ENCODE data around the gene CGGBP1.

DNA sequence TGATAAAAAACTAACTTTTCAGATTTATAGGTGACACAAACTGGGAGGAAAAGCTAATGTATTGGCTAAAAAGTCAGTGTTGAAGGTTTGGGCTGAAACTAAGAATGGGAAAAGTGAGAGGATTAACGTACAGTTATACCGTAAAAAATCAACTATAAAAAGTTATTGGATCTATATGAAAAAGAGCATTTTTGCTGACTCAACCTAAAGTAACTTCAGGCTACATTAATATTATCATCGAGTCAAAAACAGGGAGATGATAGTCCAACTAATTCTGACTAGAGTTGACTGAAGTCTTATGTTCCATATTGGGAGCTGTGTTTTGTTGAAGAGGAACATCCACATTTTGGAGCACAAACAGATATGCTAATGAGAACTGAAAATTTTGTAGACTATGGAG lies 20.1 kb upstream of the CGGBP1 start:
- TF ChIP-seq, protein P1, sequence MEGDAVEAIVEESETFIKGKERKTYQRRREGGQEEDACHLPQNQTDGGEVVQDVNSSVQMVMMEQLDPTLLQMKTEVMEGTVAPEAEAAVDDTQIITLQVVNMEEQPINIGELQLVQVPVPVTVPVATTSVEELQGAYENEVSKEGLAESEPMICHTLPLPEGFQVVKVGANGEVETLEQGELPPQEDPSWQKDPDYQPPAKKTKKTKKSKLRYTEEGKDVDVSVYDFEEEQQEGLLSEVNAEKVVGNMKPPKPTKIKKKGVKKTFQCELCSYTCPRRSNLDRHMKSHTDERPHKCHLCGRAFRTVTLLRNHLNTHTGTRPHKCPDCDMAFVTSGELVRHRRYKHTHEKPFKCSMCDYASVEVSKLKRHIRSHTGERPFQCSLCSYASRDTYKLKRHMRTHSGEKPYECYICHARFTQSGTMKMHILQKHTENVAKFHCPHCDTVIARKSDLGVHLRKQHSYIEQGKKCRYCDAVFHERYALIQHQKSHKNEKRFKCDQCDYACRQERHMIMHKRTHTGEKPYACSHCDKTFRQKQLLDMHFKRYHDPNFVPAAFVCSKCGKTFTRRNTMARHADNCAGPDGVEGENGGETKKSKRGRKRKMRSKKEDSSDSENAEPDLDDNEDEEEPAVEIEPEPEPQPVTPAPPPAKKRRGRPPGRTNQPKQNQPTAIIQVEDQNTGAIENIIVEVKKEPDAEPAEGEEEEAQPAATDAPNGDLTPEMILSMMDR (IDR thresholded peaks at IDR 0.05) = no peak
- TF ChIP-seq EZH2 (IDR thresholded peaks at IDR 0.05; ENCODE audit: borderline replicate concordance, insufficient read depth, low read depth, low read length, poor library complexity, severe bottlenecking) = no peak
